NCI-H2081 treated with DMSO at 0.1 percent for 48 hours (cell line): ENCODE results near the gene CCNI2.

Source experiments
- DNase-seq: peaks from one replicate; lab custom pipeline; 2025; lab: John Stamatoyannopoulos, UW

CCNI2 gene, protein sequence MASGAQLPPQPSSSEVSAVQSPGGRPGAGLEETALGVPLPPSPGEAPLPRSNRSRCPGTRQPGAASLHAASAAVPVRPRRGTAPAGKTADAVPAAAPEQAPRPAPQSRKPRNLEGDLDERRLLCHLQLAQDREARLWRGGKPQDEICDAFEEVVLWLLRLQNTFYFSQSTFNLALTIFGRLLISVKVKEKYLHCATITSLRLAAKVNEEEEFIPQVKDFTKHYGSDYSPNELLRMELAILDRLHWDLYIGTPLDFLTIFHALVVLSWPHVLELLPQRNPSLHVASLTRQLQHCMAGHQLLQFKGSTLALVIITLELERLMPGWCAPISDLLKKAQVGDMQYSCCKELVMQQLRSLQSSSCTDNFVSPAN

DNA sequence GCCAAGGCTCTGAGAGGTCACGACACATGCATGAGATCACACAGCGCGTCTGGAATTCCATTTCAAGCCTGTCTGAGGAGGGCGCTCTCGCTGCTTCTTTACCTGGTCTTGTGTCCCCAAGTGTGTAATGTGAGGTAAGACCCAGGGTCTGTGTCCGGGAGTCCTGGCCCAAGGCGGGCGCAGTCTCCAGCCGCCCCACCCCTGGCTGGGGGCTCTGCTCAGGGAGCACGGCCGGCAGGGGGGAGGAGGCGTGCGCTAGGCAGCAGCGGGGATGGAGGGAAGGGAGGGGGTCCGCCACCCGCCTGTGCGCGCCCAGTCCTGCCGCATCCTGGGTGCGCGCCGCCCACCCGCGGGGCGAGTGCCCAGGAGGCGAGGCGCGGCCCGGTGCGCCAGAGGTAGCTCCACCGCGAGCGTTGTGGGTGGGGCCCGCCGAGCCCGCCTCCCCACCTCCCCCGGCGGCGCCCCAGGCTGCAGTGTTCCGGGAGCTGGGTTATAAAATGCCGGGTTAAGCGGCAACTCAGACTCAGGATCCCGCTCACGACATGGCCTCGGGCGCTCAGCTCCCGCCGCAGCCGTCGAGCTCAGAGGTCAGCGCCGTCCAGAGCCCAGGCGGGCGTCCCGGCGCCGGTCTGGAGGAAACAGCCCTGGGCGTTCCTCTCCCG, at the start of gene CCNI2:
Gene CCNI2, plus strand, starts transcription at position 473 of the 662 bp plus-strand sequence. Its CDS starts 70 bp downstream, at position 543.
- no peak for DNase-seq

DNA sequence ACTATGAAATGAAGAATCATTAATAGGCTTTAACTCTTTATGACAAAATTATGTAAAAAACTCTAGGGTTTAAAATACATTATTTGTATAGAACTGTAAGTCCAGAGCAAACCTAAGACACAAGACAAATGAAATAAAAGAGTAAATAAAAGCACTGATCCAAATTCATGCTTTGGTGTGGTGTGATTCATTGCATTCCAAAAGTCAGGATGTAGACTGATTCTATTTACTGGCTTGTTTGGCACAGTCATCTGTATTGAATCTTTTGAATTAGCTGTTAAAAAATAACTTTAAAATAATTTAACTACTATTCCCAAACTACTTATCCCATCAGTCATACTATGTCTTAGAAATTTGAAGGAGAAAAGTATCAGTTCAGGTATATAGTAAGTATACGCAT, 42.4 kb upstream of the CCNI2 start:
- no peak for DNase-seq

DNA sequence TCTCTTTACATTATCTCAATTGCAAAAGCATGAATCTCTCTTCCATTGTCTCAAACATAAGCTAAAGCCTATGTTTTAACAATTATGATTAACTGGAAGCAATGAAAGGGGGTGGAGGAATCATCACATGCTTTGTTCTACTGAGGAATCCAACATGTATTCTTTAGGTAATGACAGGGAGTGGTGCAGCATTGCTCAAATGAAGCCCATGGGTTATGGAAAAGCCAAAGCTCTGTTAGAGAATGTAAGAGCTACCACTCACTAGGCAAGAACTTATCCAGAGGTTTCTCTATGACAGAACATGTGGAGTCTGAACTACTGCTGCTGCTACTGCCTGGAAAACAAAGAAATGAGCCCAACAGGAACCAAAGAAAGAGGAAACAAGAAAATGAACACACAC, 38.6 kb upstream of the CCNI2 start:
- DNase-seq = no peak

DNA sequence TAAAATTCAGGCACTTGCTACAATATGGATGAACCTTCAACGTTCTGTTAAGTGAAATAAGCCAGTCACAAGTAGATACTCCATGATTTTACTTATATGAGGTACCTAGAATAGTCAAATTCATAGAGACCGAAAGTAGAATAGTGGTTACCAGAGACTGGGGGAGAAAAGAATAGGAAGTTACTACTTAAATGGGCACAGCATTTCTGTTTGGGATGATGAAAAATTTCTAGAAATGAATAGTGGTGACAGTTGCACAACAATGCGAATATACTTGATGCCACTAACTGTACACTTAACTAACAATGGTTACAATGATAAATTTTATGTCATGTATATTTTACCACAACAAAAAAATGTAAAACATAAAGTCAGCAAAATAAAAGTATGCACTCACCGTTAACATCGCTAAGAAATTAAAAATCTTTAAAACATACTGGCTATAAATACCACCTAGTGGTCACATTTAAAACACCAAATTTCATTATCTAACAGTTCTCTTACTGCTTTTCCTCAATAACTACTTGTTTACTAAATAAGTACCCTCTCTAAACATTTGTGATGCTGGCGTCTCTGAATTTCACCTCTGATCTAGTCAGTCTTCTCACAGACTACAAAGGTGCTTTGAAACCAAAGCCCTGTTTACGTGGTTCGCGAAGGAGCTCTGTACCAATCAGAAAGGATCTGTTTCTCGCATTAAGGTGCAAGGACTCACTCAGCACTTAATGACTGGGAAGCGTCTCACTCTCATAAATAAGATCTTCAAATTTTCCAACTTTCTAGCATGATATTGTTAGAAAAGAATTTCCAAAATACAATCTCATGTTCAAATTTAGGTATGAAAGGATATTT, 32.5 kb upstream of the CCNI2 start:
- DNase-seq = no peak

DNA sequence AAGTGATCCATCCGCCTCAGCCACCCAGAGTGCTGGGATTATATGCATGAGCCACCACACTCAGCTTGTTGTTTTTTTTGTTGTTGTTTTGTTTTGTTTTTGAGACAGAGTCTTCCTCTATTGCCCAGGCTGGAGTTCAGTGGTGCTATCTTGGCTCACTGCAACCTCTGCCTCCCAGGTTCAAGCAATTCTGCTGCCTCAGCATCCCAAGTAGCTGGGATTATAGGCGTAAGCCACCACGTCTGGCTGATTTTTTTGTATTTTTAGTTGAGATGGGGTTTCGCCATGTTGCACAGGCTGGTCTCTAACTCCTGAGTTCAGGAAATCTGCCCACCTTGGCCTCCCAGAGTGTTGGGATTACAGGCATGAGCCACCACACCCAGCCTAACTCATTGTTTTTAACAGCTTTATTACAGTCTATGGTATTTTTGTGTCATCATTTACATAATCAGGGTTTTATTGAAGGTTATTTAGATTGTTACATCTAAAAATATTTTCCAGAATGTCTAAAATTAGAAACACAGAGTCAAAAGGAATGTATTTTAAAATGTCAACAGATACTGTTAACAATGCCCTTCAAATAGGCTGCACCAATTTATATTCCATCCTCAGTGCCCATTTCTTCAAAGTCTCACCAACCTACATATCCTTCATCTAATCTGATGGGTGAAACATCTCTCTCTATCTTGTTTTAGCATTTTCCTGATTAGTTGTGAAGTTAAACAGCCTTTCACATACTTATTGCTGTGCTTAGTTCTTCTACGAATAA, 28.5 kb upstream of the CCNI2 start:
- no peak for DNase-seq

DNA sequence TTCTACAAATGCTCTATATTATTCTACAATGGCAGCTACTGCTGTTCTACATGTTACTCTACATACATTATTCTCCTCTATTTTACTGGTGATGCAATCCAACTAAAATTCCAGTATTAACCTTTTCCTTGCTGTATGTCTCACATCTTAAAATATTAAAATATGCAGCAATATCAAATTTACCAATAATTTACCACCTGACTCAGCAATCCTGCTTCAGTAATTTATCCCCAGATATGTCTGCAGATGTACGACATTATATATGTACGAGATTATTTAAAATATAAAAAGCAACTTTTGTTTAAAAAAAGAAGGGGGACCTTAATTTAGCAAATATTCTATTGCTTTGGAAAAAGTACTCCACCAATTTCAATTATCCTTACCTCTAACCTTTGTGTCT, 21.5 kb upstream of the CCNI2 start:
- no peak for DNase-seq

DNA sequence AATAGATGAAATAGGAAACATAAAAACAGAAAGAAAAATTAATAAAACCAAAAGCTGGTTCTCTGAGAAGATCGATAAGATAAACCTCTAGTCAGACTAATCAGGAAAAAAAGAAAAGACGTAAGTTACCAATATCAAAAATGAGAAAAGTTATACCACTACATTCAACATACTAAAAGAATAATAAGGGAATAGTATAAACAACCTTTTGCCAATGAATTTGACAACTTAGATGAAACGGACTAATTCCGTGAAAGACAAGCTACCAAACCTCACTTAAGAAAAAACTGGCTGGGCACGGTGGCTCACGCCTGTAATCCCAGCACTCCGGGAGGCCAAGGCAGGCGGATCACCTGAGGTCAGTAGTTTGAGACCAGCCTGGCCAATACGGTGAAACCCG, 17.3 kb upstream of the CCNI2 start:
- no peak for DNase-seq

DNA sequence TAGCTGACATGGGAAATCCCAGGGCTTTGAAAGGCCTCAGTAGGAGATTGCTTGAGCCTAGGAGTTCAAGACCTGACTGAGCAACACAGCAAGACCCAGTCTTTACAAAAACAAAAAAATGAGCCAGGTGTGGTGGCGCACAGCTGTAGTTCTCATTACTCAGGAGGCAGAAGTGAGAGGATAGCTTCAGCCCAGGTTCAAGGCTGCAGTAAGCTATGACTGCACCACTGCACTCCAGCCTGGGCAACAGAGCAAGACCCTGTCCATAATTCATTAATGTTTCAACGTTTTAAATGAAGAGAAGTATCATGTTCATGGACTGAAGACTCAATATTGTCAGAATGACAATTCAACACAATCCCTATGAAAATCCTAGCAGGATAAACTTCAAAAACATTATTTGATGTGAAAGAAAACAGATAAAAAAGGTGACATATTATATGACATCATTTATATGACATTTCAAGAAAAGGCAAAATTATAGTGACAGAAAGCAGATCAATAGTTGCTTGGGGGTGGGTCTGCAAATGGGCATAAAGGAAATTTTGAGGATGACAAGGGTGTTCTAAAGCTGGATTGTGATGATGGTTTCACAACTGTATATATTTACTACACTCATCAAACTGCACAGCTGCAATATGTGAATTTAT, 13.6 kb upstream of the CCNI2 start:
- no peak for DNase-seq

DNA sequence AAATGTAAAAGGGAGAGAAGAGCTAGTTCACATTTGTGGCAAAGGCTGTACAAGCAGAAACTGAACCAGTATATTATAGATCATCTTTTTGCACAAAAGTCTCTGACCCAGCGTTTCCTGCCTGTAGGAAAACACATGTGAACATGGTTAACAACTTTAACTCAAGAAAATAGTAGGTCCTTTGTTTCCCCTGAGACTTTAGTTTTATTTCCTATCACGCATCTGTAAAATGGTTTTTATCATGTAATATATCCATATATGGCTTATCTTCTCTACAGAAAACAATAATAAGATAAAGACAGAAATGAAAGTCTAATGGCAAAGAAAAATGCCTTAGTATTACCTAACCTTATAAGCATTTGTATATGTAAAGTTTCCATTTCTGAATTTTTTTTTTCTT, 12.5 kb upstream of the CCNI2 start:
- no peak for DNase-seq

DNA sequence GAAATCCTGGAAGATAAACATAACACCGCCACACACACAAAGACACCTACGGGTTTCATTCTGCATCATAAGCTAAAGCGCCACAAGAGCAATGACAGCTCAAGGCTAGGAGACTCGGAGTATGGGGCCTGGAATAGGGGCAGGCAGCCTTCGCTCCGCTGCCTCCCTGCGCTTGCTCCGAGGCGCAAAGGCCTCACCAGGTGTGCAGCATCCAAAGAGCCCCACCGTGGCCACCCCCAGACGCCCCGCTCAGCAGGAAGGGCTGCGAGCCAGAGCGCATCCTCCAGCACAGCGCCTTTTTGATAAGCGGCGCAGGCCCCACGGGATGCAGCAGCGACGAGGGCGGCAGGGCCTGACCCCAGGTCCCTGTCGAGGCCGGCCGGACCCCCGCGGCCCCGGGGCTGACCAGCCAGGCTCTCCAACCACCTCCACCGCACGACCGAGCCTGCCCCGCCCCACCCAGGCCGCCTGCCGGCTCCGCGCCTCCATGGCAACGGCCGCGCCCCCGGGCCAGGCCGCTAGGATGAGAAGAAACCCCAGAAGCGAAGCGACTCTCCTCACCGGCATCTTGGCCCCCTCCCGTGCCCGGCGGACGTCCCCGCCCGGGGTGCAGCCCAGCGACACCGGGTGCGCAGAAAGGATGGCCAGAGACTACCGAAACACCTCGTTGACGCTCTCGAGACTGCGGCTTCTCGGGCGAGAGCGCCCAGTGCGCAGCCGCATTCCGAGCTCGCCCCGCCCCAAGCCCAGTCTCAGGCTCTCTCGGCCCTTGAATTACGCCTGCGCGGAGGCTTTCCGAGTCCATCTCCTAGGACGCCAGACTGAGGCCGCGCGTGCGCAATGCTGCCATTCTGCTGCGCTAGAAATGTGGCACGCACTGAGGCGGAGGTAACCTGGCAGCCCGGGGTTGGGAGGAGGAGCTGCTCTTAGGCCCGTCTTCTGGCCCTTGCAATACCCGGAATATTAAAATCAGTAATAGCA, 10.1 kb upstream of the CCNI2 start, which contains the start of gene KIF3A:
Gene KIF3A, minus strand, starts transcription at position 694 of the 981 bp plus-strand sequence. Its CDS starts 127 bp downstream, at position 567.
- DNase-seq = peak; percentile 77

DNA sequence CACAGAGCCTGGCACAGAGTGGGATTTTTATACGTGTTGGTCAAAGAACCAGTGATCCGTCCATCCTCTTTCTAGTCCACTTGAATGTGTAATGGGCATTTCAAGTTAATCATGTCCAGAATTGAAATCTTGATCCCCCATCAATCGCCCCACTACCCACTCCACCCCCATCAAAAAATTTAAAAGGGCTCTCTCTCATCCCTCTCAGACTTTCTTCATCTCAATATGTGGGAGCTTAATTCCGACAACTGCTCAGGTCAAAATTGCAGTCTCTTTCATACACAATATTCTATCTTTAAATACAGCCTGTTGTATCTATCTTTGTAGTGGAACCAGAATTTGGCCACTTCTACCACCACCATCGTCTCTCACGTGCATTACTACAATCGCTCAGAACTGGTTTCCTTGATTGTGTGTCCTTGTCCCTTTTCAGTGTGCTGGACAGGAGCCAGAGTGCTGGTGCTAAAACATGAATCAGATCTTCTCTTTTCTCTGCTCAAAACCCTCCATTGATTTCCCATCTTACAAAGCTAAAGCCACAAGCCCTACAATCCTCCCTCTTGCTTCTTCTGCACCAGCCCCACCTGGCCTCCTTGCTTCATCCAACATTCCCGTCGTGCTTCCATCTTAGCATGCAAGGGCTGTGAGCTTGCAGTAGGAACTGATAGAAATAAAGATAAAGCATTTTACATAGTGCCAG, 9.1 kb upstream of the CCNI2 start:
- no peak for DNase-seq

DNA sequence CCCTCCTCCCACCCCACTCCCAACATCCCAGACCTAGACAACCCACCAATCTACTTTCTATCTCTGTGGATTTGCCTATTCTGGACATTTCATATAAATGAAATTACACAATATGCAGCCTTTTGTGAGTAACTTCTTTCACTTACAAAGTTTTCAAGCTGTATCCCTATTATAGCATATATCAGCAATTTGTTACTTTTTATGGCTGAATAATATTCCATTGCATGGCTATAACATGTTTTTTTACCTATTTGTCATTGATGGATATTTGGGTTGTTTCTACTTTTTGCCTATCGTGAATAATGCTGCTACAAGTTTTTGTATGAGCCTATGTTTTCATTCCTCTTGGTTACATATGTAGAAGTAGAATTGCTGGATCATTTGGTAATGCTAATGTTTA, 8.0 kb upstream of the CCNI2 start:
- DNase-seq = no peak

DNA sequence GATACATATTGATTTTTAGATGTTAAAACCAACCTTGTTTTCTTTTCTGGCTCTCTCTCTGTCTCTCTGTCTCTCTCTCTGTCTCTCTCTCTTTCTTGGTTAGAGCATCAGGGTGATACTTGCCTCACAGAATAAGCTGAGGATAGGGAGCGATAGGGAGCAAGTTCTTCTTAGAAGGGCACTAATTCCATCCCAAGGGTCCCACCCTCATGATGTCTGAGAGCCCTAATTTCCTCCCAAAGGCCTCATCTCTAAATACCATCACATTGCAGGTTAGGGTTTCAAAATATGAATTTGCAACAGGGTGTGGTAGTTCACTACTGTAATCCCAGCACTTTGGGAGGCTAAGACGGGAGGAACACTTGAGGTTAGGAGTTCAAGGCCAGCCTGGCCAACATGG, 5.1 kb upstream of the CCNI2 start:
- no peak for DNase-seq

DNA sequence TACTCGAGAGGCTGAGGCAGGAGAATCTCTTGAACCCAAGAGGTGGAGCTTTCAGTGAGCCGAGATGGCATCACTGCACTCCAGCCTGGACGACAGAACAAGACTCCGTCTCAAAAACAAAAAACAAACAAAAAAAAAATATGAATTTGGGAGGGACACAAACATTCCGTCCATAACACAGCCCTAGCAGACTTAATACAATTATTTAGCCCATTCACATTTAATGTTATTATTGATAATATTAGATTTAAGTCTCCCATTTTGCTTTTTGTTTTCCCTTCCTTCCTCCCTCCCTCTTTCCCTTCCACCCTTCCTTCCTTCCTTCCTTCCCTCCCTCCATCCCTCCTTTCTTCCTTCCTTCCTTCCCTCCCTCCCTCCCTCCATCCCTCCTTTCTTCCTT, 4.6 kb upstream of the CCNI2 start:
- DNase-seq = no peak

DNA sequence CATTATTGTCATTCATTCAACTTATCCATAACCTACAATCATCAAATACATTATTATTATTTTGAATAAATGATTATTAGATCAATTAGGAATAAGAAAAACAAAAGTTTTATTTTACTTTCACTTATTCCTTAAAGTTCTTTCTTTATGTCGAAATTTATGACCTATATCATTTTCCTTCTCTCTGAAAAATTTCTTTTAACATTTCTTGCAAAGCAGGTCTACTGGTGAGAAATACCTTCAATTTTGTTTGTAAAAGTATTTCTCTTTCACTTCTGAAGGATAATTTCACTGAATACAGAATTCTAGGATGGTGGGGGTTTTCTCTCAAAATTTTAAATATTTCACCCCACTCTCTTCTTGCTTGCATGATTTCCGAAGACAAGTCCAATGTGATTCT, 2.6 kb upstream of the CCNI2 start:
- no peak for DNase-seq

DNA sequence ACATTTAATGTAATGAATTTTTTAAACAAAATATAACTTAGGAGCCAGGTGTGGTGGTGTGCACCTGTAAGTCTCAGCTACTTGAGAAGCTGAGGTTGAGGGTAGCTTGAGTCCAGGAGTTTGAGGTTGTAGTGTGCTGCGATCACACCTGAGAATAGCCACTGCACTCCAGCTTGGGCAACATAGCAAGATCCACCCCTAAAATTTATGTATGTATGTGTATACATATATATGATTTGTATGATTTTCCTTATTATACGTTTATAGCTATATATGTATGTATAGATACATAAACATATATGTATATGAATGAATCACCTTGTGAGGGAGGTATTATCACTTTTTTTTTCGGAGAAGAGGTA, 653 bp upstream of the CCNI2 start:
- DNase-seq = no peak

DNA sequence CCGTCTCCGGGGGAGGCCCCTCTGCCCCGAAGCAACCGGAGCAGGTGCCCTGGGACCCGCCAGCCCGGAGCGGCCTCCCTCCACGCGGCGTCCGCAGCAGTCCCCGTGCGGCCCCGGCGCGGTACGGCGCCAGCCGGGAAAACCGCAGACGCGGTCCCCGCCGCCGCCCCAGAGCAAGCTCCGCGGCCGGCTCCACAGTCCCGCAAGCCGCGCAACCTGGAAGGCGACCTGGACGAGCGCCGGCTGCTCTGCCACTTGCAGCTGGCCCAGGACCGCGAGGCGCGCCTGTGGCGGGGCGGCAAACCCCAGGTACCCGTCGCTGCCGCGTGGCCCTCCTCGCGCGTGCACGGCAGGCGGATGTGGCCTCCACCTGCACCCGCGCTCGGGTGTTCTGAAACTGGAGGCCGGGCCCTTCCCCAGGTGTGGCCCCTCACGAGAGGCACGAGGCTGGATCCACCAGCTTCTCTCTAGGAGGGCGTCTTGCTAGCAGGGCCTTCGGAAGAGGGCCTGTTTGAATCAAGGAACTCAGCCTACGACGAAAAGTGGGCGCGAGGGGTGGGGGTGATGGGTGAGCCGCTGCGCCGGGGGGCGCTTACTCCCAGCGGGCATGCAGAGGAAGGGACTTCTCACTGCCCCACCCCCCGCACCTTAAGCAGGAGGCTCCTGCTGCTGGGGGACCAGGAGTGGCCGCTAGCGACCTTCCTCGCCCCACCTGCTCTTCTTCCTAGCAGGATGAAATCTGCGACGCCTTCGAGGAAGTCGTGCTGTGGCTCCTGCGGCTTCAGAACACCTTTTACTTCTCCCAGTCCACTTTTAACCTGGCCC, 602 bp downstream of the CCNI2 start:
- DNase-seq = no peak

DNA sequence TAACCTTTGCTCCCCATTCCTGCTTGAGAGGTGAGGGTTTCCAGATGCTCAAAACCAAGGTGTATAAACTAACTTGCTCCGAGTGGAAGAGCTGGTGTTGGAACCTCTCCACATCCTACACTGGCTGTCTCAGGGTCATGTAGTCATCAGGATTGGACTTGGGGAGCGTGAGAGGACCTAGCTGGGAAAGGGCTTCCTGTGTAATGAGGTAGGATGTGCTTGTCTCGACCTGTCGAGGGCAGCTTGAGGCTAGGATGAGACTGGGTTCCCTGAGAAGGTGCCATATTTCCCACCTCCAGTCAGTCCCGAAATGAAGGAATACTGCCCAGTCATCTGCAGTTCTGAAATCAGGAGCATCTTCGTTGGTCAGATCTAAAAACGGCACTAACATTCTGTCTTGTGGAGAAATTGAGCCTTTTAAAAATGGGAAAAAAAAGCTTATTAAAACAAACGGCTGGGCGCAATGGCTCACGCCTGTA, 1.3 kb downstream of the CCNI2 start:
- no peak for DNase-seq

DNA sequence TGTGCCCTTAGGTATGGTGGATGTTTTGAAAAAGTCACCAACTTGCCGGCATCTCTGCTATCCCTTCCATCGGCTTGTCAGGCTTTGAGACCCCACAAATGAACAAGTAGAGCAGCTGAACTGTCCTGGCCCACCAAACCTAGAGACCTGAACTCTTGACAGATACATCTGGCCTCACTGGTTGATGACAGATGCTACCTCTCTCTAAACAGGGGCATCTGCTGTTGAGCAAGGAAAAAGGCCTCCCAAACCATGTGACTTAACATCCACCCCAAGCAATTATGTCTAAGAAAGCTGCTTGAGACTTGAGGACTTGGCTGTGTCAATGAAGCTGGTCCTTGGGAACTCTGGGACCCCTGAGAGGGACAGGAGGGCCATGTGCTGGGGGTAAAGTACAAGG, 2.3 kb downstream of the CCNI2 start:
- no peak for DNase-seq
